IPS DF 6.9 (cell line): ENCODE results near the gene ADAMTS12.

Experiments
- DNase-seq: peaks from one replicate; pipeline ENCODE4 v3.0.0-alpha.2; 2013; ENCODE audit warnings: low read depth, low spot score
- H3K27ac ChIP-seq: one replicate; pipeline ENCODE4 v1.5.1; 2013; ENCODE audit warnings: low read length, control low read depth
- H3K27me3 ChIP-seq: 2 replicates; pipeline ENCODE4 v1.6.1; 2013; ENCODE audit warnings: mild to moderate bottlenecking, low read length; ENCODE audit not compliant: control insufficient read depth, insufficient read depth
- H3K36me3 ChIP-seq: 2 replicates; pipeline ENCODE4 v1.6.1; 2013; ENCODE audit warnings: low read length; ENCODE audit not compliant: control insufficient read depth, insufficient read depth
- H3K4me1 ChIP-seq: 2 replicates; pipeline ENCODE4 v1.6.1; 2013; ENCODE audit warnings: low read length; ENCODE audit not compliant: control insufficient read depth, insufficient read depth
- H3K4me3 ChIP-seq: 2 replicates; pipeline ENCODE4 v1.5.1; 2013; ENCODE audit warnings: mild to moderate bottlenecking, low read length
- H3K9me3 ChIP-seq: 2 replicates; pipeline ENCODE4 v1.6.1; 2013; ENCODE audit warnings: low read length, inconsistent platforms; ENCODE audit not compliant: control insufficient read depth, insufficient read depth
- WGBS: extraction: QIAGEN DNeasy Blood & Tissue Kit; methylation state at CpG from one replicate; pipeline ENCODE4 v1.1.7; 2013; ENCODE audit warnings: mixed read lengths, missing lambda C conversion rate; ENCODE audit not compliant: insufficient read length, insufficient coverage; 5-methylcytosine and 5-hydroxymethylcytosine counted together

ADAMTS12 gene

DNA sequence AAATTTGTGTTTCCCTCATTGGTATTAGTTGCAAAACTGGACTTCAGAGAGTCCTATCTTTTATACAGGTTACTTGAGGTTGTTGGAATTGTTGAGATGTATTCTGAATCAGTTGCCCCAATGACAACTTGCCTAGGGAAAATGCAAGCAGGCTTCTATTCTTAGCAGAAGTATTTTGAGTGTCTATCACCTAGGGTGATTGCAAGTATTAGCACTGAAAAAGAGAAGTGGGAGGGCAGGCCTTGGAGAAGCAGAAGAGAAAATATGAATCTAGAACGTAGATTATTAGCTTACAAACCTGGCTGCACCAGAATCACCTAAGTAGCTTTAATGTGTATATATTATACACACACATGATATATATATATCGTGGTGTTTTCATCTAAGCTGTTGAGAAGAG is 43.2 kb downstream of the ADAMTS12 start:
- no peak for DNase-seq
- Histone ChIP-seq H3K27ac (no peak overlapping the region), H3K36me3 (no peaks in the 10 kb centered on the region), H3K27me3 (no peaks in the 10 kb centered on the region), H3K4me3 (no peak overlapping the region), H3K4me1 (peaks cover 1% of the 10 kb centered on the region; the same call in 1 of the 2 replicates), H3K9me3 (no peaks in the 10 kb centered on the region)
- WGBS, result no CpG with 5 or more reads among the region's 2 CpGs

DNA sequence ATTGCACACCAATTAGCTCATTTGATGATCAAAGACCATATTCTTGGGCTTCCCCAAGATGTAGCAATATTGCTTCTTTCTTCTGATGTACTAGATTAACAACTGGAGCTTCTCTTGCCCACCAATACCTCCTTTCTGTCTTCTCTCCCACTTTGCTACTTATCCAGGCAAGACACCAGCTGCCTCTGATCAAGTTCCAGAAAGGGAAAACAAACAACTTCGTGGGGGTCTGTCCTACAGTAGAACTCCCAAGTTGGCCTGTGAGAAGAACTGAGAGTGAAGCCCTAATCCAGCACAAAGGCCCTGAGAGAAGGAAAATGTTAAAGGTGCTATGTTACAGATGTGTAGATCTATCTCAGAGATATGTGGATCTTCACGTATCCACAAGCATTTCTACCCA is 44.9 kb downstream of the ADAMTS12 start:
- H3K27me3 ChIP-seq, result no peaks in the 10 kb centered on the region
- no CpG with 5 or more reads among the region's 2 CpGs for WGBS
- no peak overlapping the region for H3K4me3 ChIP-seq
- no peak overlapping the region for H3K27ac ChIP-seq
- H3K36me3 ChIP-seq, result no peaks in the 10 kb centered on the region
- no peak for DNase-seq
- no peaks in the 10 kb centered on the region for H3K9me3 ChIP-seq
- H3K4me1 ChIP-seq, result peaks cover 1% of the 10 kb centered on the region; the same call in 1 of the 2 replicates

- no peaks in the 10 kb centered on the region for H3K27me3 ChIP-seq
- no peaks in the 10 kb centered on the region for H3K9me3 ChIP-seq
- H3K27ac ChIP-seq, result no peak overlapping the region
- no peak for DNase-seq
- no peaks in the 10 kb centered on the region for H3K36me3 ChIP-seq
- WGBS, result no CpG with 5 or more reads among the region's 3 CpGs
- H3K4me3 ChIP-seq, result no peak overlapping the region
- no peaks in the 10 kb centered on the region for H3K4me1 ChIP-seq
These were observed 48.2 kb downstream of the ADAMTS12 start for GRCh38 chr5:33843579-33843978.

GRCh38 chr5:33842456-33842855 is 49.3 kb downstream of the ADAMTS12 start:
- Histone ChIP-seq H3K4me1 (no peaks in the 10 kb centered on the region), H3K4me3 (no peak overlapping the region), H3K36me3 (no peaks in the 10 kb centered on the region), H3K27ac (no peak overlapping the region), H3K27me3 (no peaks in the 10 kb centered on the region), H3K9me3 (no peaks in the 10 kb centered on the region)
- WGBS, result no CpG with 5 or more reads among the region's 2 CpGs
- DNase-seq, result no peak

- no peak for DNase-seq
- Histone ChIP-seq H3K27me3 (no peaks in the 10 kb centered on the region), H3K36me3 (no peaks in the 10 kb centered on the region), H3K9me3 (no peaks in the 10 kb centered on the region), H3K4me1 (no peaks in the 10 kb centered on the region), H3K4me3 (no peak overlapping the region), H3K27ac (no peak overlapping the region)
- WGBS, result no CpG with 5 or more reads among the region's 5 CpGs
These were observed 49.9 kb downstream of the ADAMTS12 start for GRCh38 chr5:33841891-33842290.

DNA sequence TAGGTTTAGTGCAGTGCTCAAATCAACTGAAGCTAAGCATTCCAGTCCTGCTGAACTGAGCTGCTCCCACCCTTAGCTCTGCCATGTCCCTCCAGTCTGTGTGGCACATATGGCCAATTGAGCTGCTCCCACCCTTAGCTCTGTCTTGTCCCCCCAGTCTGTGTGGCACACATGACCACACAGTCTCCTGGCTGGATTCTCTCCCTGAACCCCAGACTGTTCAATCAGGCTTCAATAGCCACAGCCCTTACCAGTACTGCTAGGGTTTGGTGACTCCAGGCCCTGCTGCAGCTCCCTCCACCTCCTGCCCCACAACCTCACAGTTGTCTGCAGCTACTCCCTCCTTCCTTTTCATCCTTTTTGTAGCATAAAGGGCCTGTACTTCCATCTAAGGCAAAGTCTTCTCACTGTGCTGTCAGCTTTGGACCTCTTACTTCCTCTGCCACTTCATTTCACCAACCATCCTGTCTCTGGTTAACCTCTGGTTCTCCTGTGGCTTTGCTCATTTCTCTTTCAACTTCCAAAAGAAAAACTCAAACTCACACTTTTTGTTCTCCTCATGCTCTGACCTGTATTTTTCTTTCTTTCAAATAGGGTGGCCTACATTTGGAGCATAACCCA is 50.8 kb downstream of the ADAMTS12 start:
- no peaks in the 10 kb centered on the region for H3K27me3 ChIP-seq
- H3K4me1 ChIP-seq, result 0 out of 2 replicates have a peak, but pooled peaks cover 1% of the 10 kb centered on the region
- DNase-seq, result no peak
- H3K9me3 ChIP-seq, result no peaks in the 10 kb centered on the region
- no peak overlapping the region for H3K4me3 ChIP-seq
- H3K36me3 ChIP-seq, result no peaks in the 10 kb centered on the region
- no peak overlapping the region for H3K27ac ChIP-seq

DNA sequence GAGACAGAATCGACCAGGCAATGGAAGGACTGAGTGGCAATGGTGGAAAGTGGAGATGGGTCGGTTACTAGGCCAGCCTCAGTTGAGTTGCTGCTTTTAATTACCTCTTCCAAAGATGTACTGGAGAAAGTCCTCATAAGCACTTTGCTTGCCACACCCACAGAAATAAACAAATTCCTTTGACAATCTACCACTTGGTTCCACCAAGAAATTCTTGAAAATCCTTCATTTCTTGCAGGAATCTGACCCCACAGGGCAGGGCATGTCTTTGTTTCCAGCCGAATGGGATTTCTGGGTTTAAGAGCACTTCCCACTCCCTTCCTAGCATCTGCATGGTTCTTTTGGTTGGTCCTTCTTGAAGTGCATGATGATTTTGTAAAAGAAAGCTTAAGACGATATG is 54.5 kb downstream of the ADAMTS12 start:
- Histone ChIP-seq H3K4me3 (no peak overlapping the region), H3K36me3 (no peaks in the 10 kb centered on the region), H3K27me3 (no peaks in the 10 kb centered on the region), H3K4me1 (peaks cover 5% of the 10 kb centered on the region; the same call in 1 of the 2 replicates), H3K9me3 (no peaks in the 10 kb centered on the region), H3K27ac (no peak overlapping the region)
- no CpG with 5 or more reads among the region's 4 CpGs for WGBS
- DNase-seq, result no peak

- no peaks in the 10 kb centered on the region for H3K27me3 ChIP-seq
- no peak overlapping the region for H3K4me3 ChIP-seq
- peaks cover 5% of the 10 kb centered on the region; the same call in 1 of the 2 replicates for H3K4me1 ChIP-seq
- WGBS, result no CpG with 5 or more reads among the region's 2 CpGs
- no peak for DNase-seq
- H3K9me3 ChIP-seq, result no peaks in the 10 kb centered on the region
- H3K36me3 ChIP-seq, result no peaks in the 10 kb centered on the region
- H3K27ac ChIP-seq, result no peak overlapping the region
These were observed 57.5 kb downstream of the ADAMTS12 start for GRCh38 chr5:33834334-33834733.

GRCh38 chr5:33833237-33833575 is 58.6 kb downstream of the ADAMTS12 start:
- Histone ChIP-seq H3K9me3 (no peaks in the 10 kb centered on the region), H3K4me3 (no peak overlapping the region), H3K27me3 (no peaks in the 10 kb centered on the region), H3K4me1 (peaks cover 5% of the 10 kb centered on the region; the same call in 1 of the 2 replicates), H3K36me3 (no peaks in the 10 kb centered on the region), H3K27ac (no peak overlapping the region)
- no peak for DNase-seq
- no CpG with 5 or more reads among the region's 1 CpG for WGBS

- DNase-seq, result no peak
- no peak overlapping the region for H3K4me3 ChIP-seq
- no peak overlapping the region for H3K27ac ChIP-seq
- H3K27me3 ChIP-seq, result no peaks in the 10 kb centered on the region
- peaks cover 5% of the 10 kb centered on the region; the same call in 1 of the 2 replicates for H3K4me1 ChIP-seq
- WGBS, result no CpG with 5 or more reads among the region's 7 CpGs
- H3K36me3 ChIP-seq, result no peaks in the 10 kb centered on the region
- H3K9me3 ChIP-seq, result no peaks in the 10 kb centered on the region
These were observed 59.2 kb downstream of the ADAMTS12 start for GRCh38 chr5:33832404-33833236.
